Neural progenitor cell (in vitro differentiated cells): Measurements from ENCODE around the gene RBM33. TPM values are rescaled to one million over a fixed set of nuclear protein-coding genes. Genes with fewer than 3 reads are reported as not detected.
A peak's percentile ranks its signal among the peaks of the same experiment; 100 is the strongest.

Experiments
- DNase-seq: peaks from one replicate; pipeline ENCODE4 v3.0.0-alpha.2; 2016; ENCODE audit warnings: low spot score
- H2AFZ ChIP-seq: fragments of 200-600 bp; sonication (generic); replicated peaks from 2 replicates; pipeline ENCODE4 v1.6.1; 2016; ENCODE audit warnings: antibody characterized with exemption
- H3F3A ChIP-seq: fragments of 200-600 bp; sonication (generic); 2 replicates; pipeline ENCODE4 v1.6.1; 2016; ENCODE audit warnings: antibody characterized with exemption, low read depth
- H3K27ac ChIP-seq: fragments of 200-600 bp; sonication (generic); 2 replicates; pipeline ENCODE4 v1.5.1; 2016; ENCODE audit warnings: mild to moderate bottlenecking
- H3K27me3 ChIP-seq: fragments of 200-600 bp; sonication (generic); 2 replicates; pipeline ENCODE4 v1.6.1; 2016; ENCODE audit warnings: mild to moderate bottlenecking, moderate library complexity
- H3K36me3 ChIP-seq: fragments of 200-600 bp; sonication (generic); 2 replicates; pipeline ENCODE4 v1.5.1; 2016
- H3K4me1 ChIP-seq: fragments of 200-600 bp; sonication (generic); 2 replicates; pipeline ENCODE4 v1.6.1; 2016; ENCODE audit warnings: mixed run types
- H3K4me2 ChIP-seq: fragments of 200-600 bp; sonication (generic); 2 replicates; pipeline ENCODE4 v1.6.1; 2016
- H3K4me3 ChIP-seq: fragments of 200-600 bp; sonication (generic); 2 replicates; pipeline ENCODE4 v1.5.1; 2016
- H3K79me2 ChIP-seq: fragments of 200-600 bp; sonication (generic); 2 replicates; pipeline ENCODE4 v1.6.1; 2016; ENCODE audit warnings: low read depth
- H3K9ac ChIP-seq: fragments of 200-600 bp; sonication (generic); 2 replicates; pipeline ENCODE4 v1.6.1; 2016
- H3K9me3 ChIP-seq: fragments of 200-600 bp; sonication (generic); 2 replicates; pipeline ENCODE4 v1.5.1; 2016; ENCODE audit warnings: low read depth
- H4K20me1 ChIP-seq: fragments of 200-600 bp; sonication (generic); 2 replicates; pipeline ENCODE4 v1.6.1; 2016; ENCODE audit warnings: low read depth
- H3K27ac Mint-ChIP-seq: 3 replicates; pipeline ENCODE4 v1.8.0; 2021; ENCODE audit warnings: mixed read lengths
- H3K27me3 Mint-ChIP-seq: 2 replicates; pipeline ENCODE4 v1.8.0; 2022; ENCODE audit warnings: low read depth, mild to moderate bottlenecking, inconsistent platforms, moderate library complexity, mixed read lengths; ENCODE audit not compliant: insufficient read depth
- H3K36me3 Mint-ChIP-seq: 3 replicates; pipeline ENCODE4 v1.8.0; 2021; ENCODE audit warnings: mixed read lengths
- H3K4me1 Mint-ChIP-seq: 3 replicates; pipeline ENCODE4 v1.8.0; 2021; ENCODE audit warnings: mixed read lengths
- H3K4me3 Mint-ChIP-seq: 3 replicates; pipeline ENCODE4 v1.8.0; 2021; ENCODE audit warnings: mild to moderate bottlenecking, moderate library complexity, mixed read lengths
- H3K9me3 Mint-ChIP-seq: 3 replicates; pipeline ENCODE4 v1.8.0; 2020; ENCODE audit warnings: mixed read lengths
- CTCF ChIP-seq: fragments of 200-600 bp; sonication (generic); IDR thresholded peaks from 2 replicates; pipeline ENCODE4 v1.5.1; 2017; ENCODE audit warnings: antibody characterized with exemption, mild to moderate bottlenecking
- EZH2 ChIP-seq: fragments of 200-600 bp; sonication (generic); IDR thresholded peaks from 2 replicates; pipeline ENCODE4 v1.6.1; 2017; ENCODE audit warnings: antibody characterized with exemption, mild to moderate bottlenecking, moderate library complexity
- EZH2phosphoT487 ChIP-seq: fragments of 200-600 bp; sonication (generic); IDR thresholded peaks from 2 replicates; pipeline ENCODE4 v1.6.1; 2017; ENCODE audit warnings: antibody characterized with exemption
- total RNA-seq: library from RNA; depleted of rRNA; stranded (reverse); fragments of >200 nt; gene quantifications from 2 replicates; pipeline ENCODE4 v1.2.3, GENCODE V29; 2015; ENCODE audit warnings: low replicate concordance

Gene RBM33
- total RNA-seq, 1 donor from 2014 or later, result 48.6 TPM

DNA sequence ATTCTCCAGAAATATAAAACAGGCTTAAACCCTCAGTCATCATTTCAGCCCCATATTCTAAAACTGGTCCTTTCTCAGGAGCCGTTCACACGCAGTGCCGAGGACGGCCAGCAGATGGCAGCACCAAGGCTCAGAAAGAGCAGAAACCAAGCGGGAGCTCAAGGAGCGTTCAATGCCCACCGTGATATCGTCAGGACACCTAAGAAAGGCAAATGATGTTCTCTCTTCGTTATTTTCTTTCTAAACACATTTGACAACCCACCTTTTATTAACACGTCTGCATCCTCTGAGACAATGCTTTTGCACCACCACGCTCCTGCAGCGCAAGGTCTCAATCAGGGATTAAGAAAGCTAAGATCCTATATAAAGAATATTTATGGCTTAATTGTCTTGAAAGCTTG is 45.7 kb upstream of the RBM33 start:
- Histone ChIP-seq H3K27me3 (peaks cover 8% of the 10 kb centered on the region), H3K27ac (no peak overlapping the region), H3K9ac (no peak overlapping the region), H4K20me1 (no peaks in the 10 kb centered on the region), H3K79me2 (no peaks in the 10 kb centered on the region), H3K9me3 (no peaks in the 10 kb centered on the region), H3K4me2 (peak overlapping the region; percentile 40), H3K4me3 (no peak overlapping the region), H3F3A (no peaks in the 10 kb centered on the region), H3K4me1 (peaks cover 9% of the 10 kb centered on the region), H2AFZ (no peak overlapping the region), H3K36me3 (no peaks in the 10 kb centered on the region)
- Mint-ChIP-seq H3K9me3 (no peaks in the 10 kb centered on the region), H3K36me3 (no peaks in the 10 kb centered on the region), H3K27ac (no peak overlapping the region), H3K4me3 (peak overlapping the region; percentile 28), H3K27me3 (peaks cover 3% of the 10 kb centered on the region), H3K4me1 (peaks cover 17% of the 10 kb centered on the region)
- TF ChIP-seq EZH2, result no peak
- no peak for TF ChIP-seq EZH2phosphoT487
- peak; percentile 100 for TF ChIP-seq CTCF
- peak; percentile 87 for DNase-seq

DNA sequence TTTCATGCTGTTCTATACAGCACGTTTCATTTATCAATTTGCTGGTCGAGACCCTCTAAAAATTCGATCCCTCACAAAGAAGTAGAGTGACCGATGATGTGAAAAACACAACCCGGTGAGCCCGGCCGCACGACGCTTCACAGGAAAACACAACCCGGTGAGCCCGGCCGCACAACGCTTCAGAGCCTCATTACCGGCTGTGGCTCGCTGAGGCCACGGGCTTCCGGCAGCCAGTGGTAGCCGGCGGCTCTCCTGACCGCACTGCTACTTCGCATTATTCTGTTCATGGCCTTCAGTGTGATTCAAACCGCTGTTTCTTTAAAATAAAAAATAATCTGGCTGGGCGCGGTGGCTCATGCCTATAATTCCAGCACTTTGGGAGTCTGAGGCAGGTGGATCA is 42.3 kb upstream of the RBM33 start:
- Histone ChIP-seq H3K9me3 (no peaks in the 10 kb centered on the region), H3K27ac (no peak overlapping the region), H4K20me1 (no peaks in the 10 kb centered on the region), H3K36me3 (no peaks in the 10 kb centered on the region), H3K79me2 (no peaks in the 10 kb centered on the region), H3K9ac (no peak overlapping the region), H3K4me3 (no peak overlapping the region), H3F3A (no peaks in the 10 kb centered on the region), H3K4me1 (no peaks in the 10 kb centered on the region), H2AFZ (no peak overlapping the region), H3K27me3 (peaks cover 8% of the 10 kb centered on the region), H3K4me2 (no peak overlapping the region)
- no peak overlapping the region for H3K4me3 Mint-ChIP-seq
- TF ChIP-seq CTCF, result no peak
- TF ChIP-seq EZH2phosphoT487, result no peak
- peaks cover 2% of the 10 kb centered on the region for H3K36me3 Mint-ChIP-seq
- no peak for DNase-seq
- peaks cover 9% of the 10 kb centered on the region for H3K9me3 Mint-ChIP-seq
- H3K4me1 Mint-ChIP-seq, result peaks cover 8% of the 10 kb centered on the region
- H3K27ac Mint-ChIP-seq, result no peak overlapping the region
- H3K27me3 Mint-ChIP-seq, result no peaks in the 10 kb centered on the region

- no peak overlapping the region for H3K27ac ChIP-seq
- DNase-seq, result no peak
- H3K9me3 ChIP-seq, result no peaks in the 10 kb centered on the region
- H3K9ac ChIP-seq, result no peak overlapping the region
- no peaks in the 10 kb centered on the region for H3K27me3 Mint-ChIP-seq
- H3K4me3 ChIP-seq, result no peak overlapping the region
- no peaks in the 10 kb centered on the region for H3K79me2 ChIP-seq
- H3K36me3 Mint-ChIP-seq, result peaks cover 2% of the 10 kb centered on the region
- H2AFZ ChIP-seq, result no peak overlapping the region
- peaks cover 11% of the 10 kb centered on the region for H3K9me3 Mint-ChIP-seq
- peaks cover 8% of the 10 kb centered on the region for H3K27me3 ChIP-seq
- H3K4me1 Mint-ChIP-seq, result peaks cover 8% of the 10 kb centered on the region
- H3K4me1 ChIP-seq, result no peaks in the 10 kb centered on the region
- H3K36me3 ChIP-seq, result no peaks in the 10 kb centered on the region
- H3F3A ChIP-seq, result no peaks in the 10 kb centered on the region
- no peaks in the 10 kb centered on the region for H4K20me1 ChIP-seq
- no peak for TF ChIP-seq EZH2phosphoT487
- no peak for TF ChIP-seq EZH2
- no peak for TF ChIP-seq CTCF
- no peak overlapping the region for H3K4me2 ChIP-seq
- no peak overlapping the region for H3K27ac Mint-ChIP-seq
- no peak overlapping the region for H3K4me3 Mint-ChIP-seq
These were observed 41.7 kb upstream of the RBM33 start for GRCh38 chr7:155602750-155603149.
